WTC11 (cell line): ENCODE measurements around the gene DYNLL2.

Experiments
- CBFB ChIP-seq: sonication (generic); formaldehyde crosslinking; IDR thresholded peaks from 2 replicates; pipeline ENCODE4 v1.8.1; 2022; ENCODE audit warnings: mild to moderate bottlenecking, low read depth, missing genetic modification reagents
- ETV6 ChIP-seq: sonication (generic); formaldehyde crosslinking; IDR thresholded peaks from 2 replicates; pipeline ENCODE4 v1.8.1; 2022; ENCODE audit warnings: mild to moderate bottlenecking, missing genetic modification reagents
- FOXP1 ChIP-seq: sonication (generic); formaldehyde crosslinking; IDR thresholded peaks from 2 replicates; pipeline ENCODE4 v1.8.0; 2022; ENCODE audit warnings: missing genetic modification reagents, mild to moderate bottlenecking, moderate library complexity, borderline replicate concordance
- JUN ChIP-seq: sonication (generic); formaldehyde crosslinking; IDR thresholded peaks from 2 replicates; pipeline ENCODE4 v1.8.0; 2023; ENCODE audit warnings: mild to moderate bottlenecking, missing genetic modification reagents
- NFYB ChIP-seq: sonication (generic); formaldehyde crosslinking; conservative IDR thresholded peaks from 2 replicates; pipeline ENCODE4 v1.8.0; 2022; ENCODE audit warnings: low read depth, missing genetic modification reagents
- NR1H2 ChIP-seq: sonication (generic); formaldehyde crosslinking; IDR thresholded peaks from 2 replicates; pipeline ENCODE4 v1.9.0; 2021; ENCODE audit warnings: mild to moderate bottlenecking, moderate library complexity, missing genetic modification reagents
- NR2C2 ChIP-seq: sonication (generic); formaldehyde crosslinking; IDR thresholded peaks from 2 replicates; pipeline ENCODE4 v1.8.0; 2022; ENCODE audit warnings: mild to moderate bottlenecking, missing genetic modification reagents
- NR3C1 ChIP-seq: sonication (generic); formaldehyde crosslinking; conservative IDR thresholded peaks from 2 replicates; pipeline ENCODE4 v1.8.1; 2023; ENCODE audit warnings: low read depth, mild to moderate bottlenecking, missing genetic modification reagents
- TF ChIP-seq, protein P1 (sequence below): sonication (generic); formaldehyde crosslinking; IDR thresholded peaks from 2 replicates; pipeline ENCODE4 v1.8.1; 2023; ENCODE audit warnings: mild to moderate bottlenecking, moderate library complexity, missing genetic modification reagents
- TF ChIP-seq, protein P2 (sequence below): fragments of 200-600 bp; IDR thresholded peaks from 2 replicates; pipeline ENCODE4 v1.8.0; 2022; ENCODE audit warnings: antibody characterized with exemption
- TF ChIP-seq, protein P3 (sequence below): sonication (generic); formaldehyde crosslinking; IDR thresholded peaks from 2 replicates; pipeline ENCODE4 v1.8.0; 2022; ENCODE audit warnings: mild to moderate bottlenecking, missing genetic modification reagents
- TF ChIP-seq, protein P4 (sequence below): sonication (generic); formaldehyde crosslinking; IDR thresholded peaks from 2 replicates; pipeline ENCODE4 v1.8.1; 2023; ENCODE audit warnings: mild to moderate bottlenecking, missing genetic modification reagents
- TF ChIP-seq, protein P5 (sequence below): sonication (generic); formaldehyde crosslinking; IDR thresholded peaks from 2 replicates; pipeline ENCODE4 v1.8.0; 2022; ENCODE audit warnings: mild to moderate bottlenecking, missing genetic modification reagents
- TF ChIP-seq, protein P6 (sequence below): sonication (generic); formaldehyde crosslinking; IDR thresholded peaks from 2 replicates; pipeline ENCODE4 v1.8.0; 2023; ENCODE audit warnings: missing genetic modification reagents

DNA sequence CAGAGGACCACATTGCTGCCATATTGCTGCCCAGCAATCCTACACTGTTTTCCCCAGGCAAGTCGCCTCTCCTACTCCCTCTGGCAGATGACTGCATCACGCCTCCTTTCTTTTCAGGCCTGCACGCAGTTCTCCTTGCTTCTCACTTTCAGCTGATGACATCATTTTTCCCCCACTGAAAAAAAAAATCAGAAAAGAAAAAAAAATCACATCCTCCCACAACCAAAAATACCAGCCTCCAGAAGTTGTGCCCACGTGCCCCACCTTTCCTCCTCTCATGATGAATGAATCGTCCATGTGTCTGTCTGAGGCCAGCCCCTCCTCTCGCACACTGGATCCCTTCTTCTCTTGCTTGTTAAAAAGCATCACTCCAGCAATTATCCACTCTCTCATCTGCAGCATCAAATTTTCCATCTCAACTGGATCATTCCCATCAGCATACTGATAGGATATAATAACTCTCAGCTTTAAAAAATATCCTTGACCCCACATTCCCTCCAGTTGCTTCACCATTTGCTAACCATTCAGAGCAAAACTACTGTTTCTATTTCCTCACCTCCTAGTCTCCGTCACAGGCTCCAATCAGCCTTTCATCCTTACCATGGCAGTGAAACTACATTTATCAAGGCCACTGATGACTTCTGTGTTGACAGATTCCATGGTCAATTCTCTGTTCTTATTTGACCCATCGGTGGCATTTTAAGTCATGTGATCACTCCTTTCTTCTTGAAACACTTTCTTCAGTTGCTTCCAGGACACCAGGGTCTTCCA, 30.1 kb upstream of the DYNLL2 start:
- TF ChIP-seq, protein P1, sequence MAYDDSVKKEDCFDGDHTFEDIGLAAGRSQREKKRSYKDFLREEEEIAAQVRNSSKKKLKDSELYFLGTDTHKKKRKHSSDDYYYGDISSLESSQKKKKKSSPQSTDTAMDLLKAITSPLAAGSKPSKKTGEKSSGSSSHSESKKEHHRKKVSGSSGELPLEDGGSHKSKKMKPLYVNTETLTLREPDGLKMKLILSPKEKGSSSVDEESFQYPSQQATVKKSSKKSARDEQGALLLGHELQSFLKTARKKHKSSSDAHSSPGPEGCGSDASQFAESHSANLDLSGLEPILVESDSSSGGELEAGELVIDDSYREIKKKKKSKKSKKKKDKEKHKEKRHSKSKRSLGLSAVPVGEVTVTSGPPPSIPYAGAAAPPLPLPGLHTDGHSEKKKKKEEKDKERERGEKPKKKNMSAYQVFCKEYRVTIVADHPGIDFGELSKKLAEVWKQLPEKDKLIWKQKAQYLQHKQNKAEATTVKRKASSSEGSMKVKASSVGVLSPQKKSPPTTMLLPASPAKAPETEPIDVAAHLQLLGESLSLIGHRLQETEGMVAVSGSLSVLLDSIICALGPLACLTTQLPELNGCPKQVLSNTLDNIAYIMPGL: no peak
- TF ChIP-seq NR1H2 (CRISPR knock-in tag) (no peak), CBFB (no peak), NR2C2 (CRISPR knock-in tag) (no peak), NR3C1 (CRISPR knock-in tag) (no peak), ETV6 (CRISPR knock-in tag) (no peak), JUN (CRISPR knock-in tag) (no peak), NFYB (no peak), FOXP1 (no peak)
- TF ChIP-seq, protein P2, sequence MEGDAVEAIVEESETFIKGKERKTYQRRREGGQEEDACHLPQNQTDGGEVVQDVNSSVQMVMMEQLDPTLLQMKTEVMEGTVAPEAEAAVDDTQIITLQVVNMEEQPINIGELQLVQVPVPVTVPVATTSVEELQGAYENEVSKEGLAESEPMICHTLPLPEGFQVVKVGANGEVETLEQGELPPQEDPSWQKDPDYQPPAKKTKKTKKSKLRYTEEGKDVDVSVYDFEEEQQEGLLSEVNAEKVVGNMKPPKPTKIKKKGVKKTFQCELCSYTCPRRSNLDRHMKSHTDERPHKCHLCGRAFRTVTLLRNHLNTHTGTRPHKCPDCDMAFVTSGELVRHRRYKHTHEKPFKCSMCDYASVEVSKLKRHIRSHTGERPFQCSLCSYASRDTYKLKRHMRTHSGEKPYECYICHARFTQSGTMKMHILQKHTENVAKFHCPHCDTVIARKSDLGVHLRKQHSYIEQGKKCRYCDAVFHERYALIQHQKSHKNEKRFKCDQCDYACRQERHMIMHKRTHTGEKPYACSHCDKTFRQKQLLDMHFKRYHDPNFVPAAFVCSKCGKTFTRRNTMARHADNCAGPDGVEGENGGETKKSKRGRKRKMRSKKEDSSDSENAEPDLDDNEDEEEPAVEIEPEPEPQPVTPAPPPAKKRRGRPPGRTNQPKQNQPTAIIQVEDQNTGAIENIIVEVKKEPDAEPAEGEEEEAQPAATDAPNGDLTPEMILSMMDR: no peak
- TF ChIP-seq, protein P3, sequence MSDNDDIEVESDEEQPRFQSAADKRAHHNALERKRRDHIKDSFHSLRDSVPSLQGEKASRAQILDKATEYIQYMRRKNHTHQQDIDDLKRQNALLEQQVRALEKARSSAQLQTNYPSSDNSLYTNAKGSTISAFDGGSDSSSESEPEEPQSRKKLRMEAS: no peak
- TF ChIP-seq, protein P4, sequence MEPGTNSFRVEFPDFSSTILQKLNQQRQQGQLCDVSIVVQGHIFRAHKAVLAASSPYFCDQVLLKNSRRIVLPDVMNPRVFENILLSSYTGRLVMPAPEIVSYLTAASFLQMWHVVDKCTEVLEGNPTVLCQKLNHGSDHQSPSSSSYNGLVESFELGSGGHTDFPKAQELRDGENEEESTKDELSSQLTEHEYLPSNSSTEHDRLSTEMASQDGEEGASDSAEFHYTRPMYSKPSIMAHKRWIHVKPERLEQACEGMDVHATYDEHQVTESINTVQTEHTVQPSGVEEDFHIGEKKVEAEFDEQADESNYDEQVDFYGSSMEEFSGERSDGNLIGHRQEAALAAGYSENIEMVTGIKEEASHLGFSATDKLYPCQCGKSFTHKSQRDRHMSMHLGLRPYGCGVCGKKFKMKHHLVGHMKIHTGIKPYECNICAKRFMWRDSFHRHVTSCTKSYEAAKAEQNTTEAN (CRISPR knock-in tag): no peak
- TF ChIP-seq, protein P5, sequence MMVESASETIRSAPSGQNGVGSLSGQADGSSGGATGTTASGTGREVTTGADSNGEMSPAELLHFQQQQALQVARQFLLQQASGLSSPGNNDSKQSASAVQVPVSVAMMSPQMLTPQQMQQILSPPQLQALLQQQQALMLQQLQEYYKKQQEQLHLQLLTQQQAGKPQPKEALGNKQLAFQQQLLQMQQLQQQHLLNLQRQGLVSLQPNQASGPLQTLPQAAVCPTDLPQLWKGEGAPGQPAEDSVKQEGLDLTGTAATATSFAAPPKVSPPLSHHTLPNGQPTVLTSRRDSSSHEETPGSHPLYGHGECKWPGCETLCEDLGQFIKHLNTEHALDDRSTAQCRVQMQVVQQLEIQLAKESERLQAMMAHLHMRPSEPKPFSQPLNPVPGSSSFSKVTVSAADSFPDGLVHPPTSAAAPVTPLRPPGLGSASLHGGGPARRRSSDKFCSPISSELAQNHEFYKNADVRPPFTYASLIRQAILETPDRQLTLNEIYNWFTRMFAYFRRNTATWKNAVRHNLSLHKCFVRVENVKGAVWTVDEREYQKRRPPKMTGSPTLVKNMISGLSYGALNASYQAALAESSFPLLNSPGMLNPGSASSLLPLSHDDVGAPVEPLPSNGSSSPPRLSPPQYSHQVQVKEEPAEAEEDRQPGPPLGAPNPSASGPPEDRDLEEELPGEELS (CRISPR knock-in tag): no peak
- TF ChIP-seq, protein P6, sequence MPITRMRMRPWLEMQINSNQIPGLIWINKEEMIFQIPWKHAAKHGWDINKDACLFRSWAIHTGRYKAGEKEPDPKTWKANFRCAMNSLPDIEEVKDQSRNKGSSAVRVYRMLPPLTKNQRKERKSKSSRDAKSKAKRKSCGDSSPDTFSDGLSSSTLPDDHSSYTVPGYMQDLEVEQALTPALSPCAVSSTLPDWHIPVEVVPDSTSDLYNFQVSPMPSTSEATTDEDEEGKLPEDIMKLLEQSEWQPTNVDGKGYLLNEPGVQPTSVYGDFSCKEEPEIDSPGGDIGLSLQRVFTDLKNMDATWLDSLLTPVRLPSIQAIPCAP: no peak
